ENCODE results near the gene VCL.

DNA sequence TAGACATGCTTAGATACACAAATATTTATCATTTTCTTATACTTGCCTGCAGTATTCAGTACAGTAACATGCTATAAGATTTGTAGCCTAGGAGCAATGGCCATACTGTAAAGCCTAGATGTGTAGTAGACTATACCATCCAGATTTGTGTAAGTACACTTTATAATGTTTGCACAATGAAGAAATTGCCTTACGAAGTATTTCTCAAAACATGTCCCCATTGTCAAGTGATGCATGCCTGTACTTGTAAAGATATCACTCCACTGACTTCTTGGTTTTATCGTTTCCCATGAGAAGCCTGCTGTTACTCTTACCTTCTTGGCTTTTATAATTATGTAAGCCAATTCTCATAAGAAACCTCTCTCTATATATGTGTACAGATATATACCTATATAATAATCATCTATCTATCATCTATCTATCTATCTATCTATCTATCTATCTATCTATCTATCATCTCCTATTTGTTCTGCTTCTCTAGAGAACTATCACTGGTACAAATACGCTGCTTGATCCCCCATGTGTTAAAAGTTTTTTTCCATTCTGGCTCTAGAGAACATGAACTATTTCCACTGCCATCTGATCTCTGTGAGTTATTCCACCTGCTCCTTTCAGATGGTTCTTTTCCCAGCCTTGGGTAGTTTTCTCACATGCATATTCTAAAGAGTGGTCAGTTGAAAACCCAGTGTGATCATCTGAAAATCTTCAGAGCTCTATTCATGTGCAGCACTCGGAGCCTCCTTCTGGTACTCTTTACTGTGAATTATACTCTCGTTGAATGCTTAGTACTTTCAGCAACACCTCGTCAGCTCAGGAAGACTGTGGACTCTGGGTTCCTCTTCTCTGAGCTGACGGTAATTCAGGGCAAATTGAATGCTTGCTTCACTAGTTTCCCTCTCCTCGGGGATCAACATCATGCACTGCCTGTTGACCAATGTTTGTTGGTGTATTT, 14.5 kb upstream of the VCL start:
- TF ChIP-seq POLR2AphosphoS5 (IDR thresholded peaks at IDR 0.05) (no peak), EP300 (IDR thresholded peaks at IDR 0.05) (no peak)

All from upper lobe of left lung (tissue), 4 donors.